HG02610 (cell line): ENCODE data around the gene FAM177B.

Experiments used
- ATAC-seq: cut with Tn5 transposase; IDR thresholded peaks from one replicate; pipeline ENCODE4 v1.9.1; 2021; ENCODE audit warnings: mild to moderate bottlenecking, moderate library complexity; ENCODE audit not compliant: unreplicated experiment

Gene FAM177B

DNA sequence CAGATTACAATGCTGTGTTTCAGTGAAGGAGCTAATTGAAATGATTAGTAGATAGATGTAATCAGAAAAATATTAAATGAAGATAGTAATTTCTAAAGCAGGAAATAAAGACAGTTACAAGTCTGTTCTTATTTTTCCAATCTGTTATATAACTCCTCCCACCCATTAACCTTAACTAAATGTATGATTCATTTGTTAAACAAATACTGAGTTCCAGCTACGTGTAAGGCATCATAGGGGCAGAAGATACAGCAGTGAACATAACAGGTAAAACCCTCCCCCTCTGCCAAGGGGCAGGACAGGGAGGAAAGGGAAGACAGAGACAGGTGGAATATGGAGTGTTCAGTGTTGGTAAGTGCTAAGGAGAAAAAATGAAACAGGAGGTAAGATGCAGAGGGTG lies at the start of gene FAM177B:
TSS of gene FAM177B (plus strand) at position 231 of the 400 bp plus-strand sequence. CDS start 9,344 bp downstream, outside the sequence.
- ATAC-seq = no peak

DNA sequence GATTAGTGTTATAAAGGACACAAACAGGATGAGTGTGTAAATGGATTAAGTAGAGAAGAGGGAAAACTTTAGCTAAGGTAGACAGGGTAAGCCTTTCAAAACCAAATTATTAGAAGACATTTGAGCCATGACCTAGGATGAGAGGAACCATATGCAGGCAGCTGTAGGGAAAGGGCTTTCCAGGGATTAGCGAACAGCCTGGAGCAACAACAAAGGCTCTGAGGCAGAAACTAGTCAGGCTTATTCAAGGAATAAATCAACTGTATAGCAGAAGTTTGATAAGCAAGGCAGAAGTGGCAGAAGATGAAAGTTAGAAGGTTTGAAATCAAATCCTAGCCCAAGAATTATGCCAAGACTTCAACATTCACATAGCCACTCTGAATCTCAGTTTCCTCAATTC lies 46.0 kb upstream of the FAM177B start:
- no peak for ATAC-seq

DNA sequence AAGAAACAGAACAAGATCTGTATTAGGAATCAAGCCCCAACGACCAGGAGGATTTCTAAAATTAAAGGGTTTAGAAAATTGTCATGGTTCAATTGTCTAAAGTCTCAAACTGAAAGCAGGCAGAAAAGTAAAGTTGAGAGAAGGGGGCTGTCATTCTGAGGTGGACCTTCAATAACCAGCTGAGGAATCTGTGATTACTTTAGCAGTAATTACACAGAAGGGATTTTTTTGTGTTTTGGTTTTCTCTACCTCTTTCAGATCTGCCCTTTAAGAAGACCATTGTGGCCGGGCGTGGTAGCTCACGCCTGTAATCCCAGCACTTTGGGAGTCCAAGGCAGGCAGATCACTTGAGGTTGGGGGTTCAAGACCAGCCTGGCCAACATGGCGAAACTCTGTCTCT lies 42.1 kb upstream of the FAM177B start:
- ATAC-seq = no peak

DNA sequence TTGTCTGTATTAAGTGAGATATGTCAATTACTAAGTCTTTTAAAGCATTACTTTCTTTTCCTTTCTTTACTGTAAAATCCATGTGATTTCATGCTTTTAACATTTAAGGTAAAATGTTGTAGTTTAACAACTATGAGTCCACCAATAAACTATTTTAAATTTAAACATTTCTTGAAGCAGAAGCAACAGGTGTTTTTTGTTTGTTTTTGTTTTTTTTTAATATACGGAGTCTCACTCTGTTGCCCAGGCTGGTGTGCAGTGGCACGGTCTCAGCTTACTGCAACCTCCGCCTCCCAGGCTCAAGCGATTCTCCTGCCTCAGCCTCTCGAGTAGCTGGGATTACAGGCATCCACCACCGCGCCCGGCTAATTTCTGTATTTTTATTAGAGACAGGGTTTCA lies 40.3 kb upstream of the FAM177B start:
- no peak for ATAC-seq

DNA sequence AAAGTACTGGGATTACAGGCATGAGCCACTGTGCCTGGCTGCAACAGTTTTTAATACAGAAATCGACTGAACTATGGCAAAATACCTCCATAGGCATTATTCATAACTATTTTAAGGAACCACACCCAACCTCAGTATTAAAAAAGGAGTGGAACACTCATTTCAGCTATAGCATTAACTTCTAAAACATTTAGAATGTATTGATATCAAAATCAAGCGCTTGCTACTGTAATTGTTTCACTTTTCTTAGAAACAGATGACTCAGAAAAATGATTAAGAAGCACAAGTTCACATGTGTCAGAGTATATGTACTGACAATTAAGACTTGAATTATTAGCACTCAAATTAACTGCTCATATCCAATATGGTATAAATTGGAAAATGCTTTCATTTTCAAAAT lies 39.8 kb upstream of the FAM177B start:
- ATAC-seq = no peak

DNA sequence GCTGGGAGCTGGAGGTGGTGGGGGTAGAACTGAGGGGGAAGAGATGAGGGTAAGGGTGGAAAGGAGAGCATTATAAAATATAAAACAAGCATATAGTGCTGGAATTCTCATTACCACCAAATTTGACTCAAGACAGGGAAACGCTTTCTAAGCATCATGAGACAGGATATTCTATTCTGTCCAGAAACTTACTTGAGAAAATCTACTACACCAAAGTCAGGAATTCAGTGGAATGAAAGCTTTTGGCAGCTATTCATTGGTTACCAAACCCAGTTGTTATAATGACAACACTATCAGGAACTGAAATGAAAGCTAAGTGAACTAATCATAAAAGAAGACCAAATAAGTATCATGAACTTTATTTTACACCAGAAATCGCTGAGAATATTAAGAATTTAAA lies 39.2 kb upstream of the FAM177B start:
- ATAC-seq = no peak

DNA sequence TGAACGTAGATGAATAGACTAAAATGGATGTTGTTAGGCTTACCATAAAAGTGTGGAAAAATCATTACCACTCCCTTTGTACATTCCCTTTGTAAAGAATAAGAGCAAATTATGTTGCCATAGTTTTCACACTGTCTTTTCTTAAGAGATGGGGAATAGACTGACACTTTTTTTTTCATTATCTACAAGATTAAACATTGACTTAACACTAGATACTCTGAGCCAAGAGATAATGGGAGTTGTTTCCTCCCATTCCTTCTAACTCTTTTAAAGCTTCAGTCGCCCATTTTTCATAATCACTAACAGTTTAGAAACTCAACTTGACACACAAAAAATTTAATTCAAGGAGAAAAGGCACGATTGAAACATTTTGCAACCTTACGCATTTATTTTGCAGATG lies 34.8 kb upstream of the FAM177B start:
- ATAC-seq = no peak

DNA sequence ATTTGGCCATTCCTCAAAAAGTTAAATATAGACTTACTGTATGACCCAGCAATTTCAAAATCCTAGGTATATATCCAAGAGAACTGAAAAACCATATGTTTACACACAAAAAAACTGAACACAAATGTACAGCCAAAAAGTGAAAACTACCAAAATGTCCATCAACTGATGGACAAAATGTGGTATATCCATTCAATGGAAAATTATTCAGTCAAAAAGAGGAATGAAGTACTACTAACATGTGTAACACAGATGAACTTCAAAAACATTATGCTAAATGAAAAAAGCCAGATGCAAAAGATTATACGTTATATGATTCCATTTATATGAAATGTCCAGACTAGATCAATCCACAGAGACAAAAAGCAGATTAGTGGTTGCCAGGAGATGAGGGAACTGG lies 32.7 kb upstream of the FAM177B start:
- no peak for ATAC-seq

DNA sequence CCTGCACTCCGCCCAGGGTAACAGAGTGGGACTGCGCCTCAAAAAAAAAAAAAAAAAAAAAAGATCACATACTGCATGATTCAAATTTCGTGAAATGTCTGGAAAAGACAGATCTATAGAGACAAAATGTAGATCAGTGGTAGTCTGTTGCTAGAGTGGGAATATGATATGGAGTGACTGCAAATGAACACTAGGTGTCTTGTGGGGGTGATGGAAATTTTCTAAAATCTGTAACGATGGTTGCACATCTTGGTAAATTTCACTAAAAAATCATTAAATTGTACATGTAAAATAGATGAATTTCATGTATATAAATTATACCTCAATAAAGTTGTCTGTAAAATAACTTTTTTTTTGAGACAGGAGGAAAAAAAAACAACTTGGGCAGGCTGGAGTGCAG lies 30.2 kb upstream of the FAM177B start:
- no peak for ATAC-seq

DNA sequence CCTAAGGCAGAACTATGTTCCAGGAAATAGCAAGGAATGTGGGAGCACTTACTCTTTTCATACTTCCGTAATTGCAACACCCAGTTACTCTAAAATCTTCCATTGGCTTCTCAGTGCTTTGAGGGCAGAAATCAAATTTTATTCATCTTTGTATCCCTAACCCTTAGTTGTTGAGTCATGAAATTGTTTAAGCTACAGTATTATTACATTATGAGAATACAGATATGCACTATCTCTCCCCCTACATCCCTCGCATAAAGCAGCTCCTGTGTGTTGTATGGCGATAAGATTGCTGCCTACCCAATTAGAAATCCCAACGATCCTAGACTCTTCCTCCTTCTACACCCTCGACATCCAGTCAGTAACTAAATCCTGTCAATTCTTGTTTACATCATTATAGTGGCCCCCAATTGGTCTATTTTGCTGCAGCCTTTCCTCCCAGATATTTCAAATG lies 27.3 kb upstream of the FAM177B start:
- no peak for ATAC-seq

DNA sequence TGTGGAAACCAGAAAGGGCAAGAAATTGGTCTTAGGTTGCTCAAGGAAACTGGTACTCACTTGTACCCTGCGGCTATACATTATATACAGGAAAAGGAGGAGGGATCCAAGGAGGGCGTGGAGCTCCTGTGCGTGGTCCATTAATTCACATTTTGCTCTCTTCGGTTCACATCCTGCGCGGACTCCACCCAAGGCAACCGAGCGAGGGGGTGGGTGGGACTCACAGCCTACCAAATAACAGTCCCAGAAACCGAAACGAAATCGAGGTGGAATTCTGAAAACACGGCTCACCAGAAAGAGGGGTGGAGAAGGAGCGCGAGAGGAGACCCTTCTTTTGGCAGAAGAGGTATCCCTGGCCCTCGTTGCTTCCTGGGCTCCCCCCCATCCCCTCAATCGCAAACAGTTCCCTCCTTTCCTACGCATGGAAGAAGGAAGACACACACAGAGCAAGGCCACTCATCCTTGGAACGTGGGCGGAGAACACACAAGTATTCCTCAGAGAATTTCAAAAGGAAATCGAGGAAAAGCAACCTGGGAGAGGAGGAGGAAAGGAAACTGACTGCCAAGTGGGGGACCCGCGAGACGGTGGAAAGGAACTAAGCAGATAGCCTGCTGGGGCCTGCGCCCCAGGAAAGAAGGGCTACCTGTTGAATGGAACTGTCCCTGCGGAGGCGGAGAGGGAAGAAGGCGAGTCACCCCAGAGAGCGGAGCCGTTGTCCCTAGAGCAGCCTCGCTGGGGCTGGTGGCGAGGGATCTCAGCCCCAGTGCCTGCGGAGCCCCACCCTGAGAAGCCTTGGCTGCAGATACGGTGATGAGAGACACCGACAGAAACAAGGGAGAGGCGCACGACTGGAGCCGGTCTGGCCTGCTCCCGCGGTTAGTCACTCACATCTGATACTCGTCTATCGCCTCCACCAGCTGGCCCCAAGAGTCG lies 25.4 kb upstream of the FAM177B start:
- ATAC-seq = peak; percentile 33

DNA sequence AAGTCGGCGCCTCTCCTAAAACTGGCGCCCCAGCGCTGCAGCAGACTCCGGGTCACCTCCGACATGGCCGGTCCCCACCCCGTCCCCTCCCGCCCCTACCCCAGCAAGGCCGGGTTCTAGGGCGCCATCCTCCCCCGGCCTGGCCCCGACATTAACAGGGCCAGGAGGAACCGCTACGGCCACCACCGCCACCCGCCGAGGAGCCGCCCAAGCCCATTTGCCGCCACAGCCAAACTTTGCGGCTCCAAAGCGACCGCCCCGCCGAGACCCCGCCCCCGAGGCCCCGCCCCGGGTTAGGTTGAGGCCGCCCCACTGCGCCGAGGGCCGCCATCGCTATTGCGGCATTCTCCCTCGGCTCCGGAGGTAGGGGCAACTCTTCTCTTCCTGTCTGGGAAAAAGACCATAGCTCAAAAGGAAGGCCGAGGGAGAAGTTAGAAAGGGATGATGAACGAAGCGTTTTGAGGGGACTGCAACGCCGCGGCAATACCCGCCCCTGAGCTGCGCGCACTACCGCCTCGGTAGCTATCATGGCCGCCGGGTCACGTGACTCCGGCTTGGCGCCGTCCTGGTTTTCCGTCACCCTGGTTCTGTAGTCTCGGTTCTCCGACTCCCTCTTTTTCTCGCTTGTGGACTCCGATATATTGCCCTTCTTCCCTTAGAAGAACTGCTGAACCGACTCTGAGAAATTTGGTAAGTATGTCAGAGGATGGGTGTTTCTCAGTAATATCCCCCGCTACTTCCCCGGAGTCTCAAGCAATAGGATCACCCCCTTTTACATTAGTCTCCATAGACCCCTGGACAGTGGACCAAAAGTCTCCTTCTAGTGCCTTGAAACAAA lies 24.5 kb upstream of the FAM177B start, which contains the start of the genes AIDA and BROX:
TSS of gene AIDA (minus strand) at position 239 of the 838 bp plus-strand sequence. CDS start at position 65, 174 bp downstream.
TSS of gene BROX (plus strand) at position 312 of the 838 bp plus-strand sequence. CDS start 3,136 bp downstream, outside the sequence.
- ATAC-seq = peak; percentile 73

DNA sequence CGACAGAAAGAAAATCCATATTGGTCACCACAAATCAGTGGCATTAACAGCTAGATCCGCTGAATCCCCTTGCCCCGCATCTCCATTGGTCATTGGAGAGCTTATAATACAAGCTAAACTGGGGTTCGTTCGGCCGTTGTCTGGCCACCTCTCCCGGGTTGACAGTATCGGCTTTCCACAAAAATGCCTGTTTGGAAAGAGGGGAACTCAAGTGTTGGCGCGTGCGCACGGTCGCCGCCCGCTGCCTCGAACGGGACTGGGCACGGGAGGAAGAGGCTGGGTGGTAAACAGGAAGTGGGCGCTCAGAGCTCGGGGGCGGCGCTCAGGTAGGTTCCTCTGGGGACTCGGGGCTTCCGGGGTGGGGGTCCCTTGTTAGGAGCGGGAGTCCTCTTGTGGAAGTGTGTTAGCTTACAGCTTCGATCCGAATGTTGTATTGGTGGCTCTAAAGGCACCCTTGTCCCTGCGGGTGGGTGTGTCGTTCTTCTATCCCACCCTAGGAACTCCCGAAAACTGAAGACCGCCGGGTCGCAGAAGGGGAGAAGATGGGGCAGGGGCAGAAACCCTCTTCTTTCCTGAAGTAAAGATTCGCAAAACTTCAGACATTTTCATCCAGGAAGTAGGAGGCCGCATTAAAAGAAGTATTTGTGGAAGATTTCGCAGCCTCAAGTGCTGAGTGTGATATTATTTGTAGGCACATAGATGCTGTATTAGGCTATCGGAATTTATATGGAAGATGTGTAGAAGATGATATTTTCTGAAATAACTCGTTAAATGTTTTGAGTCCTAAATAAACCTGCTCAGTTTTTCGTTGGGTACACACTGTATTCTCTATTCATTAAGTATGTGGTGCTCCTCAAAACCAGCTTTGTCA lies 23.7 kb upstream of the FAM177B start:
- peak; percentile 70 for ATAC-seq

DNA sequence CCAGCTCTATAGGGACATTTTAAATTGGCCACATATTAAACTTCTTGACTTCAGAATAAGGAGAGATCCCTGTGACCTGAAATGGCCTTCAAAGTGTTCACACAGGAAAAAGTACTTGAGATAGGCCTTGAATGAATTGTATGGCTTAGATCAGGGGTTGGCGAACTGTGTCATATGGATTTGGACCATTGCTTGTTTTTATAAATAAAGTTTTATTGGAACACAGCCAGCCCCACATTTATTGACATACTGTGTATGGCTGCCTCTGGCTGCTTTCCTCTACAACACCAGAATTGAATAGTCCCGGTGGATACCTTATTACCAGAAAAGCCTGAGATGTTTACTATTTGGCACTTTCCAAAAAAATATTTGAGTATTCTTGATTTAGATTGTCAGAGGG lies 20.6 kb upstream of the FAM177B start:
- ATAC-seq = no peak

DNA sequence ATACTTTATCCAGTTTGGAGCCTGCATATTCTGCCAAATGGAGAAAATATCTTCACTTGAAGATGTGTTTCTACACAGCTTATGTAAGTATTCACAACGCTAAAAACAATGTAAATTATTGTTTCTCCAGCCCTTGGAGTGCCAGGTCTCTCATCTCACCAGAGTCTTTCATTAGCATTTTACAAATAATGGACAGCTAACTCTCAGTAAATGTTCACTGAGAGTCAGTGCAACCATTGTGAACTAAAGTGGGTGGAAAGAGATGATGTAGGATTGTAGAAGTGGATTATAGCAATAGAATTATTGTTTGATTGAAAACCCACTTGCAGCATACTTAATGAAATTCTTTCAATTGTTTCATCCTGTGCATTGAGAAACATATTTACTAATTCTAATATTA lies 8.3 kb upstream of the FAM177B start:
- ATAC-seq = no peak

DNA sequence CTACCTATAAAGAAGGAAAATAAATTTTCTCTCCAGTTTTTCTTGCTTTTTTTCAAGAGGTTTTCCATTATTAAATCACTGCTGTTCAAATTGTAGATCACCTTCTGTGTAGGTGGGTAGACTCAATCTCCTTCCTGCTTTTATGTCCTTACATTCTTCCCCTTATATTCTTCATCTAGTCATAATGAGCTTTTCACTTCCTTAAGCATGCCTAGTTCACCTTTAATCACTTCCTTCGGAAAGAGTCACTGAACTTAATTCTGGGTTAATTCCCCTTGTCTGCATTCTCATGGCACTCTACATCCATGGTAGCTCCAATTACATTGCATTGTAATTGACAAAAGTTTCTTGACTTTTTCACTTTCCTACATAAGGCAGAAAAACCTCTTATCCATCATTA lies 6.1 kb upstream of the FAM177B start:
- ATAC-seq = no peak

DNA sequence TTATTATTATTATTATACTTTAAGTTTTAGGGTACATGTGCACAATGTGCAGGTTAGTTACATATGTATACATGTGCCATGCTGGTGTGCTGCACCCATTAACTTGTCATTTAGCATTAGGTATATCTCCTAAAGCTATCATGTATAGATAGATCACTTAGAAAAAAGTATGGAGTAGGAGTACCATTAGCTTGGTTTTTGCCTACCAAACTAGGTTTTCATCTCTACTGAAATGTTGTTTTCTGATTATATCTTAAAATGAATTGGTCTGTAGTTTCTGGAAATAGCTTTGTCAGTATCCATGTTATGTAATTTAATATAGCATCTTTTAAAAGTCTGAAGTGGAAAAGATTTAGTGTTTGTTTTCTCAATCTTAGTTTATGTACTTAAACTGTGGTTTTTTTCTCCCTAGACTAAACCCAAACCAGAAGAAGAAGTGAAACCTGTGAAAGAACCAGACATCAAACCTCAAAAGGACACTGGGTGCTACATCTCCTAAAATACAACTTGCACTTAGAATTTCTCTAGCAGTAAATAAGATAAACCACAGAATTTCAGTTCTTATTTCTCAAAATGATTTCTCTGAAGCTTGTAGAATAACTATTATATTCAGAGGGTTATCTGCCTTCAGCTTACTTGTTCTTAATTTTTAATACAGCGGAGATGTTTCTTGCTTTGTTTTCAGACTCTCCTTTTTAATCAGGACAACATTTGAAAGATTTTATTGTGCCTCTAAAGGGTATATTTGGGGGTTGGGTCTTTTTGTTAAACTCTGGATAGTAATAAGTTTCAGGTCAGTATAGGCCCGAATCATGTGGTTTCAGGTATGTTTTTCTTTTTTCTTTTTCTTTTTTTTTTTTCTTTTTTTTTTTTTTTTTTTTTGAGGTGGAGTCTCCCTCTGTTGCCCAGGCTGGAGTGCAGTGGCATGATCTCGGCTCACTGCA lies 4.5 kb upstream of the FAM177B start:
- ATAC-seq = peak; percentile 96

DNA sequence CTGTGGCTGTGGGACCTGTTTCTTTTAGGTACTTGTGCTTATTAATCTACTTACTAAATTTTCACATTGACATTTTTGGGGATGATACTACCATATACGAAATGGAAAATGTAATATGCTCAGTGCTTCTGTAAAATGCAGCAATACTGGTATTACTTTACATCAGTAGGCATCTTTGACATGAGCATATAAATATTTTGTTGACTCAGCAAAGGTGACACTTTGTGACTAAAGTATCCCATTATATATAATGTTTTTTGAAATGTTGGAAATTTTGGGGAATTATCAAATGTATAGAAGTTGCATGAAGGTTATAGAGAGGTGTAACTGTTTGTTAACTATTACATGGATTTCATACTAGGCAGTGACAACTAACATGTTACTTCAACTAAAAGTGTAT lies 2.3 kb upstream of the FAM177B start:
- ATAC-seq = no peak

DNA sequence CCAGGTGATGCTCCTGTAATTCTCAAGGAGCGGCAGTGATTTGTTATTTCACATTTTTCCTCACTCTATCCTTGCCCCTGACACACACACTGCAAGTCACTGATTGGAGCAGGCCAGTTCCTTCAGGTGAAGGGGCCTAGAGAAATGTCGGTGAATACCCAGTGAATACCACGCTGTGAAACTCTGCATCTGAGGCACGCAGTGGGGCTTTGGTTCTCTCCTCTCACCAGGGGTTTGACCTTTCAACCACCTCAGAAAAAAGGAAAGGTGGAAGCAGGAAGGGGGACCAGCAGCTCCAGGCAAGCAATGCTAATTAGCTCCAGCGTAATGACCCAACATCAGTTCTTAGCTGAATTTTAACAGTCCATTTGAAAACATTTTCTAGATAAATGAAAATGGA lies 532 bp upstream of the FAM177B start:
- ATAC-seq = no peak
